H9 (cell line): ENCODE results near the gene METTL14. TPM values are rescaled to one million over a fixed set of nuclear protein-coding genes. Genes with fewer than 3 reads are reported as not detected.

Experiments used
- DNase-seq: peaks from one replicate; pipeline ENCODE4 v3.0.0-alpha.2; 2017
- H2AFZ ChIP-seq: one replicate; pipeline ENCODE4 v1.6.1; 2013; ENCODE audit warnings: mild to moderate bottlenecking, low read length, control low read depth, moderate library complexity
- H2AK5ac ChIP-seq: 2 replicates; pipeline ENCODE4 v1.6.1; 2013; ENCODE audit warnings: low read length, control low read depth, mixed read lengths; ENCODE audit not compliant: insufficient read length
- H2BK120ac ChIP-seq: one replicate; pipeline ENCODE4 v1.6.1; 2013; ENCODE audit warnings: low read depth, mild to moderate bottlenecking, low read length, control low read depth, inconsistent platforms; ENCODE audit not compliant: poor library complexity, severe bottlenecking
- H2BK12ac ChIP-seq: 2 replicates; pipeline ENCODE4 v1.6.1; 2013; ENCODE audit warnings: low read length, control low read depth, mixed read lengths, low read depth; ENCODE audit not compliant: insufficient read length
- H2BK15ac ChIP-seq: 2 replicates; pipeline ENCODE4 v1.6.1; 2013; ENCODE audit warnings: low read depth, low read length, control low read depth
- H2BK20ac ChIP-seq: one replicate; pipeline ENCODE4 v1.6.1; 2013; ENCODE audit warnings: low read depth, mild to moderate bottlenecking, low read length, control low read depth, inconsistent platforms; ENCODE audit not compliant: poor library complexity, severe bottlenecking
- H2BK5ac ChIP-seq: 2 replicates; pipeline ENCODE4 v1.6.1; 2013; ENCODE audit warnings: low read length, control low read depth, mixed read lengths; ENCODE audit not compliant: insufficient read length
- H3K14ac ChIP-seq: 2 replicates; pipeline ENCODE4 v1.6.1; 2013; ENCODE audit warnings: low read length, control low read depth; ENCODE audit not compliant: insufficient read depth
- H3K18ac ChIP-seq: 2 replicates; pipeline ENCODE4 v1.6.1; 2013; ENCODE audit warnings: low read depth, mild to moderate bottlenecking, mixed read lengths, low read length, control low read depth; ENCODE audit not compliant: insufficient read length
- H3K23ac ChIP-seq: 2 replicates; pipeline ENCODE4 v1.6.1; 2013; ENCODE audit warnings: low read length, control low read depth, mixed read lengths, low read depth; ENCODE audit not compliant: insufficient read length
- H3K23me2 ChIP-seq: 2 replicates; pipeline ENCODE4 v1.6.1; 2013; ENCODE audit warnings: low read depth, mild to moderate bottlenecking, mixed read lengths, low read length, control low read depth; ENCODE audit not compliant: insufficient read length, poor library complexity, severe bottlenecking
- H3K27ac ChIP-seq: 2 replicates; pipeline ENCODE4 v1.5.1; 2013; ENCODE audit warnings: low read length, control low read depth, mixed read lengths, low read depth; ENCODE audit not compliant: insufficient read length
- H3K27me3 ChIP-seq: 2 replicates; pipeline ENCODE4 v1.6.1; 2013; ENCODE audit warnings: low read length, control low read depth, inconsistent platforms; ENCODE audit not compliant: insufficient read depth
- H3K4ac ChIP-seq: 2 replicates; pipeline ENCODE4 v1.6.1; 2013; ENCODE audit warnings: low read depth, mild to moderate bottlenecking, control low read depth, inconsistent platforms, low read length, moderate library complexity
- H3K4me1 ChIP-seq: 2 replicates; pipeline ENCODE4 v1.6.1; 2013; ENCODE audit warnings: low read length, control low read depth, inconsistent platforms; ENCODE audit not compliant: insufficient read depth
- H3K4me2 ChIP-seq: 2 replicates; pipeline ENCODE4 v1.6.1; 2013; ENCODE audit warnings: low read length, control low read depth, mixed read lengths; ENCODE audit not compliant: insufficient read length, insufficient read depth
- H3K56ac ChIP-seq: 2 replicates; pipeline ENCODE4 v1.6.1; 2013; ENCODE audit warnings: low read depth, mild to moderate bottlenecking, mixed read lengths, low read length, control low read depth; ENCODE audit not compliant: insufficient read length
- H3K79me1 ChIP-seq: 2 replicates; pipeline ENCODE4 v1.6.1; 2013; ENCODE audit warnings: low read depth, mild to moderate bottlenecking, moderate library complexity, low read length, control low read depth, inconsistent platforms; ENCODE audit not compliant: insufficient read depth, poor library complexity, severe bottlenecking
- H3K79me2 ChIP-seq: 2 replicates; pipeline ENCODE4 v1.6.1; 2013; ENCODE audit warnings: low read length, control low read depth, inconsistent platforms; ENCODE audit not compliant: insufficient read depth
- H3K9ac ChIP-seq: 2 replicates; pipeline ENCODE4 v1.6.1; 2013; ENCODE audit warnings: low read length, control low read depth, mixed read lengths; ENCODE audit not compliant: insufficient read length; ENCODE audit errors: extremely low read depth
- H3K9me3 ChIP-seq: one replicate; pipeline ENCODE4 v1.6.1; 2013; ENCODE audit warnings: low read depth, low read length, inconsistent platforms; ENCODE audit not compliant: control insufficient read depth
- H3T11ph ChIP-seq: one replicate; pipeline ENCODE4 v1.6.1; 2013; ENCODE audit warnings: mild to moderate bottlenecking, low read length, control low read depth, inconsistent platforms
- H4K20me1 ChIP-seq: one replicate; pipeline ENCODE4 v1.6.1; 2013; ENCODE audit not compliant: control insufficient read depth, insufficient read length, insufficient read depth
- H4K5ac ChIP-seq: 2 replicates; pipeline ENCODE4 v1.6.1; 2013; ENCODE audit warnings: low read depth, mild to moderate bottlenecking, mixed read lengths, low read length, control low read depth; ENCODE audit not compliant: insufficient read length
- H4K8ac ChIP-seq: replicated peaks from 2 replicates; pipeline ENCODE4 v1.6.1; 2013; ENCODE audit warnings: low read length, control low read depth, mixed read lengths, low read depth; ENCODE audit not compliant: insufficient read length
- H4K91ac ChIP-seq: 2 replicates; pipeline ENCODE4 v1.6.1; 2013; ENCODE audit warnings: low read depth, mild to moderate bottlenecking, moderate library complexity, mixed read lengths, low read length, control low read depth; ENCODE audit not compliant: insufficient read length
- H3K27ac Mint-ChIP-seq, 3 experiments: 2 replicates in 2 of 3; 3 replicates in 1 of 3; pipeline ENCODE4 v1.8.0; 2020 to 2021; ENCODE audit warnings: mixed read lengths in 3 of 3, mild to moderate bottlenecking in 1 of 3, moderate library complexity in 1 of 3
- H3K27me3 Mint-ChIP-seq: 2 replicates; pipeline ENCODE4 v1.8.0; 2021; ENCODE audit warnings: low read depth, mild to moderate bottlenecking, moderate library complexity, mixed read lengths
- H3K36me3 Mint-ChIP-seq, 3 experiments: 2 replicates in 2 of 3; 3 replicates in 1 of 3; pipeline ENCODE4 v1.8.0; 2020 to 2021; ENCODE audit warnings: low read depth in 3 of 3, mixed read lengths in 3 of 3; ENCODE audit not compliant: insufficient read depth in 1 of 3
- H3K4me1 Mint-ChIP-seq, 2 experiments: 2 replicates each; pipeline ENCODE4 v1.8.0; 2020; ENCODE audit warnings: mixed read lengths in 2 of 2
- H3K4me3 Mint-ChIP-seq, 2 experiments: 2 replicates in 1 of 2; 3 replicates in 1 of 2; pipeline ENCODE4 v1.8.0; 2020 to 2021; ENCODE audit warnings: mild to moderate bottlenecking in 2 of 2, mixed read lengths in 2 of 2, moderate library complexity in 1 of 2
- H3K9me3 Mint-ChIP-seq, 2 experiments: 2 replicates in 1 of 2; 3 replicates in 1 of 2; pipeline ENCODE4 v1.8.0; 2020; ENCODE audit warnings: mild to moderate bottlenecking in 2 of 2, mixed read lengths in 2 of 2, moderate library complexity in 1 of 2
- WGBS: extraction: QIAGEN DNeasy Blood & Tissue Kit; methylation state at CpG from one replicate; pipeline ENCODE4 v1.1.7; 2013; ENCODE audit warnings: missing lambda C conversion rate, low lambda C conversion rate, mixed read lengths; ENCODE audit not compliant: insufficient read length; ENCODE audit errors: extremely low coverage; 5-methylcytosine and 5-hydroxymethylcytosine counted together
- total RNA-seq: library from RNA; stranded (reverse); gene quantifications from 2 replicates; pipeline ENCODE4 v1.2.1, GENCODE V29; 2021
- TF ChIP-seq, protein P1 (sequence below): fragments of 200-600 bp; sonication (generic); conservative IDR thresholded peaks from 3 replicates; pipeline ENCODE4 v1.8.0; 2021; ENCODE audit warnings: antibody characterized with exemption, mild to moderate bottlenecking

The METTL14 gene
- total RNA-seq, 1 experiment from 2014 or later: 53.3 TPM

GRCh38 chr4:118703118-118703517, 17.9 kb downstream of the METTL14 start:
- Histone ChIP-seq H3K79me1 (no peaks in the 10 kb centered on the region), H2BK12ac (no peak overlapping the region), H3K56ac (no peak overlapping the region), H3K9me3 (no peaks in the 10 kb centered on the region), H4K8ac (no peak overlapping the region), H4K5ac (no peak overlapping the region), H3K18ac (no peak overlapping the region), H2BK20ac (no peak overlapping the region), H3K27me3 (no peaks in the 10 kb centered on the region), H4K20me1 (no peaks in the 10 kb centered on the region), H3K23ac (no peak overlapping the region), H3K4ac (no peak overlapping the region), H2AK5ac (no peak overlapping the region), H2BK15ac (no peak overlapping the region), H3K23me2 (no peaks in the 10 kb centered on the region), H2BK120ac (no peak overlapping the region), H3K27ac (no peak overlapping the region), H3K4me1 (no peaks in the 10 kb centered on the region), H3K14ac (no peak overlapping the region), H3T11ph (no peak overlapping the region), H2BK5ac (no peak overlapping the region), H2AFZ (no peak overlapping the region), H3K79me2 (no peaks in the 10 kb centered on the region), H3K4me2 (no peak overlapping the region), H4K91ac (no peak overlapping the region), H3K9ac (no peak overlapping the region)
- Mint-ChIP-seq H3K9me3 (no peaks in the 10 kb centered on the region), H3K27me3 (no peaks in the 10 kb centered on the region), H3K27ac (no peak overlapping the region), H3K4me3 (no peak overlapping the region), H3K36me3 (peaks cover 15 to 61% (median 60%) of the 10 kb centered on the region in 3 experiments; a peak in 6 of 7 replicates), H3K4me1 (no peaks in the 10 kb centered on the region)
- DNase-seq: no peak
- TF ChIP-seq, protein P1, sequence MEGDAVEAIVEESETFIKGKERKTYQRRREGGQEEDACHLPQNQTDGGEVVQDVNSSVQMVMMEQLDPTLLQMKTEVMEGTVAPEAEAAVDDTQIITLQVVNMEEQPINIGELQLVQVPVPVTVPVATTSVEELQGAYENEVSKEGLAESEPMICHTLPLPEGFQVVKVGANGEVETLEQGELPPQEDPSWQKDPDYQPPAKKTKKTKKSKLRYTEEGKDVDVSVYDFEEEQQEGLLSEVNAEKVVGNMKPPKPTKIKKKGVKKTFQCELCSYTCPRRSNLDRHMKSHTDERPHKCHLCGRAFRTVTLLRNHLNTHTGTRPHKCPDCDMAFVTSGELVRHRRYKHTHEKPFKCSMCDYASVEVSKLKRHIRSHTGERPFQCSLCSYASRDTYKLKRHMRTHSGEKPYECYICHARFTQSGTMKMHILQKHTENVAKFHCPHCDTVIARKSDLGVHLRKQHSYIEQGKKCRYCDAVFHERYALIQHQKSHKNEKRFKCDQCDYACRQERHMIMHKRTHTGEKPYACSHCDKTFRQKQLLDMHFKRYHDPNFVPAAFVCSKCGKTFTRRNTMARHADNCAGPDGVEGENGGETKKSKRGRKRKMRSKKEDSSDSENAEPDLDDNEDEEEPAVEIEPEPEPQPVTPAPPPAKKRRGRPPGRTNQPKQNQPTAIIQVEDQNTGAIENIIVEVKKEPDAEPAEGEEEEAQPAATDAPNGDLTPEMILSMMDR: no peak
- no CpG with 5 or more reads among the region's 2 CpGs for WGBS
